ENCODE data around the gene DARS1. TPM values are rescaled to one million over a fixed set of nuclear protein-coding genes. Genes with fewer than 3 reads are reported as not detected.

DARS1 gene
- total and polyA plus RNA-seq, 2 of the 13 experiments (the other 11 are each of a cell fraction or from before 2014, with no cell fraction given) = 149 to 230 TPM

- TF ChIP-seq HDAC2 (CRISPR knock-in tag; IDR thresholded peaks at IDR 0.05) = peak; percentile 12; the same call in 1 of the 2 replicates
- TF ChIP-seq GATA4 (IDR thresholded peaks at IDR 0.05; ENCODE audit: borderline replicate concordance, low read depth) = no peak; the same call in none of the 2 replicates
- peak; percentile 63 for TF ChIP-seq ZNF782 (CRISPR knock-in tag; IDR thresholded peaks at IDR 0.05; ENCODE audit: borderline replicate concordance)
- TF ChIP-seq, protein P1, sequence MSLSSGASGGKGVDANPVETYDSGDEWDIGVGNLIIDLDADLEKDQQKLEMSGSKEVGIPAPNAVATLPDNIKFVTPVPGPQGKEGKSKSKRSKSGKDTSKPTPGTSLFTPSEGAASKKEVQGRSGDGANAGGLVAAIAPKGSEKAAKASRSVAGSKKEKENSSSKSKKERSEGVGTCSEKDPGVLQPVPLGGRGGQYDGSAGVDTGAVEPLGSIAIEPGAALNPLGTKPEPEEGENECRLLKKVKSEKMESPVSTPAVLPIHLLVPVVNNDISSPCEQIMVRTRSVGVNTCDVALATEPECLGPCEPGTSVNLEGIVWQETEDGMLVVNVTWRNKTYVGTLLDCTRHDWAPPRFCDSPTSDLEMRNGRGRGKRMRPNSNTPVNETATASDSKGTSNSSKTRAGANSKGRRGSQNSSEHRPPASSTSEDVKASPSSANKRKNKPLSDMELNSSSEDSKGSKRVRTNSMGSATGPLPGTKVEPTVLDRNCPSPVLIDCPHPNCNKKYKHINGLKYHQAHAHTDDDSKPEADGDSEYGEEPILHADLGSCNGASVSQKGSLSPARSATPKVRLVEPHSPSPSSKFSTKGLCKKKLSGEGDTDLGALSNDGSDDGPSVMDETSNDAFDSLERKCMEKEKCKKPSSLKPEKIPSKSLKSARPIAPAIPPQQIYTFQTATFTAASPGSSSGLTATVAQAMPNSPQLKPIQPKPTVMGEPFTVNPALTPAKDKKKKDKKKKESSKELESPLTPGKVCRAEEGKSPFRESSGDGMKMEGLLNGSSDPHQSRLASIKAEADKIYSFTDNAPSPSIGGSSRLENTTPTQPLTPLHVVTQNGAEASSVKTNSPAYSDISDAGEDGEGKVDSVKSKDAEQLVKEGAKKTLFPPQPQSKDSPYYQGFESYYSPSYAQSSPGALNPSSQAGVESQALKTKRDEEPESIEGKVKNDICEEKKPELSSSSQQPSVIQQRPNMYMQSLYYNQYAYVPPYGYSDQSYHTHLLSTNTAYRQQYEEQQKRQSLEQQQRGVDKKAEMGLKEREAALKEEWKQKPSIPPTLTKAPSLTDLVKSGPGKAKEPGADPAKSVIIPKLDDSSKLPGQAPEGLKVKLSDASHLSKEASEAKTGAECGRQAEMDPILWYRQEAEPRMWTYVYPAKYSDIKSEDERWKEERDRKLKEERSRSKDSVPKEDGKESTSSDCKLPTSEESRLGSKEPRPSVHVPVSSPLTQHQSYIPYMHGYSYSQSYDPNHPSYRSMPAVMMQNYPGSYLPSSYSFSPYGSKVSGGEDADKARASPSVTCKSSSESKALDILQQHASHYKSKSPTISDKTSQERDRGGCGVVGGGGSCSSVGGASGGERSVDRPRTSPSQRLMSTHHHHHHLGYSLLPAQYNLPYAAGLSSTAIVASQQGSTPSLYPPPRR (CRISPR knock-in tag; IDR thresholded peaks at IDR 0.05; ENCODE audit: borderline replicate concordance) = peak; percentile 78; the same call in 1 of the 2 replicates
- TF ChIP-seq ELK4 (CRISPR knock-in tag; IDR thresholded peaks at IDR 0.05; ENCODE audit: borderline replicate concordance) = peak; percentile 63; the same call in 1 of the 2 replicates
- TF ChIP-seq MYPOP (CRISPR knock-in tag; IDR thresholded peaks at IDR 0.05) = peak; percentile 81
- TF ChIP-seq ZNF513 (CRISPR knock-in tag; conservative IDR thresholded peaks at IDR 0.05) = 0 out of 2 replicates have a peak, but pooled peaks have one; percentile 35
- TF ChIP-seq ZMAT5 (CRISPR knock-in tag; IDR thresholded peaks at IDR 0.05; ENCODE audit: borderline replicate concordance, low read depth) = no peak
- peak; percentile 95 for TF ChIP-seq GABPB1 (CRISPR knock-in tag; IDR thresholded peaks at IDR 0.05)
- peak; percentile 89 for TF ChIP-seq HOXA3 (CRISPR knock-in tag; IDR thresholded peaks at IDR 0.05)
- peak; percentile 94; the same call in 1 of the 2 replicates for TF ChIP-seq SNAPC5 (CRISPR knock-in tag; IDR thresholded peaks at IDR 0.05; ENCODE audit: borderline replicate concordance)
- TF ChIP-seq FUBP1 (CRISPR knock-in tag; IDR thresholded peaks at IDR 0.05; ENCODE audit: borderline replicate concordance) = peak; percentile 55; the same call in 1 of the 2 replicates
- 0 out of 2 replicates have a peak, but pooled peaks have one; percentile 75 for TF ChIP-seq ZBTB14 (CRISPR knock-in tag; IDR thresholded peaks at IDR 0.05)
Measured at GRCh38 chr2:135985018-135985825, at the start of gene DARS1 (continued).
